Measurements from ENCODE around the gene DAB1.
"Not testable (repeated sequence)": the region's sequence is repeated elsewhere in the genome, so short reads cannot be mapped to it uniquely, and the experiment has no call there.

The DAB1 gene

DNA sequence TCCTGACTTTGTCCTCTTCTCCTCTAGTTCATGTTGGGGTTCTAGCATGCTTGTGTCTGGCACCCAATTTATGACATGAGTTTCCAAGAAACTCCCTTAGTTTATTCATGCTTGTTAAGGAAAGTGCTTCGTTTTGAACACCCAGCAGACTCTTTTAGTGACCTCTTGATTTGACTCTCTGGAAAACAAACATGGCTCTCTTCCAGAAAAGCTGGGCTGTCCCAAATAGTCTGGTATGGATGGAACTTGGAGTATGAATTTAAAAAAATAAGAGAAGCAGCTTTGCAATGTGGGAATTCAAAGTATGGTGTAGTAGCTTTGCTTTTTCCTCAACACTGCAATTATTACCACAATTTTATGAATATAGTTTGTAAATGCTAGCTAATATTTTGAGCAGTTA, 314.6 kb downstream of the DAB1 start:
- DNase-seq = no peak

DNA sequence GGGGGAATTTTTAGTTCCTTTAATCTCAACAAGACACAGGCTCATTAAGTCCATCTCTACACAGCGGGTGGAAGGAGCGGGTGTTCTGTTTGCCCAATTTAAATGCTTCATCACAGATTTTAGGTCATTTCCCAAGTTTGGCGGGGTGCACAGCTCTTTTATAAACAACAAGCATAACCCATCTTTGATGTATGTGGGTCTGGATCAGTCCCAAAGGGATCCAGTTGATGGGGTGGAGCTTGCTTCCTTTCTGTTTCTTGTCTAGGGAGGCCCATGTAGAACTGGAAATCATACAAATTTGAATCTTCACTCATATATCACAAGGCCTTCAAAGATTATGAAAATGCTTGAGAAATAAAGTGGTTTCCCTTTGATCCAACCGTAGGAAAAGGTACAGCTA, 317.6 kb downstream of the DAB1 start:
- no peak for DNase-seq

DNA sequence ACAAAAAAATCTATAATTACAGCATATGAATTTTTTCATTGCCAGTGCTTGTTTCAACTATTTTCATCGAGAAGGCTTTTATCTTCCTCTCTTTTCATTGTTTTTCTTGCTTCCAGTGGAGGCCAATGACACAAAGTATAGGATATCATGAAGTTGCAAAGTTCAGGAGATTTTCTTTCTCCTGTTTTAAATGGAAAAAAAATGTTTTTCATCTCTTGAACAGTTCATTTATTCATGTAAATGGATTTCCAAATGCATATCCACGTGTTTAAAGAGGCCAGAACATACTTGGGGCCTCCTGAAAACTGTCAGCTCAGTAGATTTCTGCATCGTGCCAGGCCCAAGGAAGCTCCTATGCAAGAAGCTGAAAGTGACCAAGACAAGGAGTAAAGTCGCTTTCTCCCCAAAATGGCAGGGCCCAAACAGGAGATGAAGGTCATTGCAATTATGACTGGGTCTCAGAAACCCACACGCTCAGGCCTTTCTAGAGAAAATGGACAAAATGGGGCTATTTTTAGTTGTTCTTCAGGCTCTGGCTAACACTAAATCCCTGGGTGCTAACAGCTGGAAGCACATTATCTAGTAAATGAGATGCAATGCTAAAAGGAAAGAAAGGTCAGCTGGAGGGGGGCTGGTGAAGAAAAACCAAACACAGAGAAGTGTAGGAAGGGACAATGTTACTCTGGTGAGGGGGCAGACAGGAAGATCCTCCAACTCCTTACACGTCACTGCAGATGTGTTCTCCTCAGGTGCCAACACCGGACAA, 321.1 kb downstream of the DAB1 start:
- no peak for DNase-seq

DNA sequence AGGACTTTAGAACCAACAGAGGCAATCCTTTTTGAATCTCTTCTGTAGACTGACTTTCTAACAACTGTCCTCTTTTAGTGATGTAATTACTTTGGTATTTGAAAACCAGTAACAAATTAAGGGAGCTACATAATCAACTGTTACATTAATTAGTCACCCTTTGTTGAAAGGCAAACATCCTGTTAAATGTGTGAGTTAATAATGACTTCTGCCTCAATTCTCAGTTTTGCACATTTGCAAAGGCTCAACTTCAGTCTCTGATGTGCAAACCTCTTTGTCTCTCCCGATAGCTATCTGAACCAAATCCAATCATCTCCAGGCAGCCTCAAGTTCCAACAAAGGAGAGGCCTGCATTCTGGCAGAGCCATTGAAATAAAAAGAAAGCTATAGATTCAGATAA, 322.7 kb downstream of the DAB1 start:
- DNase-seq = no peak

DNA sequence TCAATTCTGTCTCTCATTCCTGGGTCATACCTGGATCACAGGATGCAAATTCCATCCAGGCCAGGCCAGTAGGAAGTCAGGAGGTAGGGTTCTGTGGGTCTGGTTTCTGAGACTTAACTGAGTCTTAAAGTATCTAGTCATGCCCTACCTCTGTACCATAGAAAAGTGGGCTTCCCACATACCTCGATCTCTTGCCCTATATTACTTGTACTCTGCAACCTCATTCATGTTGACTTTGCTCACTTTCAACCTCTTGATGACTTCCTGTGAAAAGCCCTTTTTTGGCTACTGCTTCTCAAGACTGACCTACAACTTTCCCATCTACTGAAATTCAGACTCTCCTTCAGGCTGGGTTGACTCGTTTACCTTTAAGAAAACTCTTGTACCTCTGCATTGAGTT, 329.1 kb downstream of the DAB1 start:
- DNase-seq = no peak

DNA sequence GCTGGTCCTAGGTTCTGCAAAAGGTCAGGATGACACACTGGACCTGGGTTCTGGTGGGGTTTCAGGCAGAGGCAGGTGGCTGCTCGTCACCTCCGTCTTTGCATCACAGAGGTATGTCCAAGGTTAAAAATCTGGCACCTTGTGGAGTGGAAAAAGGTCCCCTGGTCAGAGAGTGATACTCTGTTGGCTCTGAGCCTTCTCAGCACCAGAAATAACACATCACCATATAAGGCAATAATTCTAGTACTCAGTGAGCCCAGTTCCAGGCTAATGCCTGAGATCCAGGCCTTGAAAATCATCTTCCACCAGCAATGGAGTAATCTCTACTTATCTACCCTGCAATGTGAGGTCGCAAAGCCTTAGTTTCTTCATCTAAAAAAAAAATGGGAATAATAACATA, 330.7 kb downstream of the DAB1 start:
- no peak for DNase-seq

DNA sequence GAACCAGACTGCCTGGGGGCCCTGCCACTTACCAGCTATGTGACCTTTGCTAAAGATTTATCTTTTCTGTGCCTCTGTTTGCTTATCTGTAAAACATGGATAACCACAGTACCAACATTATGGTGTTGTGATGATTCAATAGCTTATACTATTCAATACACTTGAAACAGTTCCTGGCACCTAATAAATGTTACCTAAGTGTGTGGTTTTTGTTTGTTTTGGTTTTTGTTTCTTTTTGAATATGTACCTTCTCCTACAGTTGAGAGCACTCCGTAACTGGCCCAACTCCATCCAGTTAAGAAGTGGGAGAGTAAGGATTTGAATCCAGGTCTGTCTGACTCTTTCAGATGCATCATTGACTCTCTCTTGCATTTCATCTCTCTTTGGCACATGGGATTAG, 332.2 kb downstream of the DAB1 start:
- DNase-seq = no peak

DNA sequence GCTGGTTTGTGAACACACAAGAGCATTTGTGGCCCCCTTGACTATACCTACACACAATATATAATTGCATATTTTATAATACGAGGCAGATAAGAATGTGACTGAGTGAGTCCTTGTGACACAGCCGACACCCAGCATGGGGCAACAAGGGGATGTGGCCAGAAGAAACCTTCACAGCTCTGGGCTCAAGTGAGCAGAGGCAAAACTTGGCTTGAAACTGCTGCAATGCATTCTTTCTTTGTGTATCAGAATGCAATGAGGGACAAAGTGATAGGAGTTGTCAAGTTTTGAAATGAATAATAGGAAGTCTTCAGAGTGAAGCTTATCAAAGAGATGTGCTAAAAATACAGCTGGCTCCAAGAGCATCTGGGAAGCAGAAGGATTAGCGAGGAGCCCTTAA, 334.0 kb downstream of the DAB1 start:
- no peak for DNase-seq

DNA sequence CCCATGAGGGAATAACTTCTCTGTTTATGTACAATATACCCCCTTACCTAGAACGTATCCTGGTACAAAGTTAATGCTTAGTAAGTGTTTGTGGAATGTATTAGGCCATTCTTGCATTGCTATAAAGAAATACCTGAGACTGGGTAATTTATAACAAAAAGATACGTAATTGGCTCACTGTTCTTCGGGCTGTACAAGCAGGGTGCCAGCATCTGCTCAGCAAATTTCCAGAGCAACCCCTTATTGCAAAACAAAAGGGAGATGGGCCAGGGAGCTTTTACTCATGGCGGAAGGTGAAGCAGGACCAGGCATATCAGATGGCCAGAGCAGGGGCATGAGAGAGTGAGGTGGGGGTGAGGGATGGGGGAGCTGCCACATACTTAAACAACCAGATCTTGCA, 334.6 kb downstream of the DAB1 start:
- no peak for DNase-seq

DNA sequence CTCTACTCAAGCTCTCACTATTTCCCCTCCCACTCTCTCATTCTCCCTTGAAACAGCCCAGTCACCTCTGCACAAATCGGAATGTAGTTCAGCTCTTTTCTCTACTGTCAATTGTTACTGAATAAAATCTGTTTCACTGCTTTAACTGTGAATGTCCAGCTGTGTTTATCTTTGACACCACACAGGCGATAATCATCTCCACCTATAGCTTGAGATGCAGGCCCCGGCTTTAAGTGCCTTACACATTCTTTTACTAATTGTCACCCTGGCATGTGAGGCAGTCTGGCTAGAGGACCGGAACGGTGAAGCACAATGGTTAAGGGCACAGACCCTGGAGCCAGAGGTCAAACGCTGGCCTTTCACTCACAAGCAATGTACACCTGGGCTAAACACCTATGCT, 335.2 kb downstream of the DAB1 start:
- no peak for DNase-seq

DNA sequence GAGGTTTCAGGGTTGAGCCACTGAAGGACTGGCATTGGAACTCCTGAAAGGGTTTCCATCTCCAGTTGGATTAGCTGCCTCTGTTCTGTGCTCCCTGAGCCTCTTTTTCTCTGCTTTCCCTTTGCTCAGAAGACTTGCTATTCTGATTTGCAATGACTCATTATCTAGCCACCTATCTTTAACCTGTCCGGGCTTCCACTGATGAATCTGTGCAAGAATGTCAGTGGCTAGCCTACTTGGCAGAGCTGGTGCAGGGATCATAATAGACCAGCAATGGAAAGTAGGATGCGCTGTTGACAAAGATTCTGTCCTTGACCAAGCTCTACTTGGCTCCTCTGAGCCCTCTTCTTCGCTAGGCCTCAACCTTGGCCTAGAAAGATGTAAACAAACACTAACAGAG, 336.2 kb downstream of the DAB1 start:
- not testable (repeated sequence) for DNase-seq

DNA sequence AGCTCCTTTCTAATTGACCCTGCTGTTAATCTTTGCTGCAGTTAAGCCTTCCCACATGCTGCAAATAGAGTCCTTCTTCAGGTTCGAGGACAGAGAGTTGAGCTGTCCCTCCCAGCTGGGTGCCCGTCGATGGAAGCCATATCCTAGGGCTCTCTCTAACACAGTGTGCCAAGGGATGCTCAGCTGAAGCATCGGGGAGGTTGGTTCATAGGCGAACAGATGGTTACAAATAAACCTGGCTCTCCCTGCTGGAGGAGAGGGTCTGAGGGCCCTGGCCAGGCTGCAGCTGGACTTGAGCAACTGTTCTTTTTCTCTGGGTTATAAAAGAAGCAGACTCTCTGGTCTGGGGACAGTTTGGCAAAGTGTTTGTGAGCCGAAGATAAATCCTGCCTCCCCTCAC, 337.7 kb downstream of the DAB1 start:
- no peak for DNase-seq

DNA sequence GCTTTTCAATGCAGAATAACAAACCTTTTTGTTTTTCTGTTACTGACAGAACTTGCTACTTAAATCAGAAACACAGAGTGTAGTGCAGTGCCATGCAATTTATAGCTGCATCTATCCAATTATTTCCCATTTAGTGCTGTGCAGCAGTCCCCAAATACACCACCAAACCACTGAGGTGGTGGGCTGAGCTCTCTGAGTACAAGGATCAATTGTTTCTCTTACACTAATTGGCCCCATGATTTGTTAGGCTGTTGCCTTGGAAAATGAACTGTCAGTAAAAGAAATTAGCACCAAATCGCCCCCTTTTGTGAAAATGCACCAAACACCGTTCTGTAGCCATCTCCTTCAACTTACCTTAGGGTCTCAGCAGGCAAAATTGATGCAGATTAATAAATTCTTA, 339.2 kb downstream of the DAB1 start:
- DNase-seq = no peak

DNA sequence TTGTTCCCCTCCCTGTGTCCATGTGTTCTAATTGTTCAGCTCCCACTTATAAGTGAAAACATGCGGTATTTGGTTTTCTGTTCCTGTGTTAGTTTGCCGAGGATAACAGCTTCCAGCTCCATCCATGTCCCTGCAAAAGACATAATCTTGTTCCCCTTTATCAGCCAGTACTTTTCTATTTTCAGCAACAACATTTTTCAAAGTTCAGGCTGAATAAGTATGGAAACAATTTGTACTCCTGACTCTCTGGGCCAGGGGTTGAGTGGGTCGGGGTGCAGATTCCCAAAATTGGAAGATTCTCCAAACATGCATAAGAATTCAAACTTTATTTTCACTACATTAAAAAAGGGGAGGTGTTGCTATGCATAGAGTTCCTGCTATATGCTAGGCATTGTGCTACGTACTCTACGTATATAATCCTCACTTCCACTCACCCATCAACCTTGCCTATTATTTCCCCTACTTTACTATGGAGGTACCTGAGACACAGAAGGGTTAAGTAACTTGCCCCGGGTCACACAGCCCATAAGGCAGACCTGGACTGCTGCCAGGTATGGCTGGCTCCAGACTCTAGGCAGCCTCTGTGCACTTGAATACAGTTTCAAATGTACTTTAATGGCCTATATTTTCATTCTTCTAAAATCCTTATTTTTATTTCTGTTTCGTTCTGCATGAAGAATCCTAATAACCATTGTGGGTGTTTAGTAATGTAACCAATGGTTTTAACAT, 341.0 kb downstream of the DAB1 start:
- no peak for DNase-seq

DNA sequence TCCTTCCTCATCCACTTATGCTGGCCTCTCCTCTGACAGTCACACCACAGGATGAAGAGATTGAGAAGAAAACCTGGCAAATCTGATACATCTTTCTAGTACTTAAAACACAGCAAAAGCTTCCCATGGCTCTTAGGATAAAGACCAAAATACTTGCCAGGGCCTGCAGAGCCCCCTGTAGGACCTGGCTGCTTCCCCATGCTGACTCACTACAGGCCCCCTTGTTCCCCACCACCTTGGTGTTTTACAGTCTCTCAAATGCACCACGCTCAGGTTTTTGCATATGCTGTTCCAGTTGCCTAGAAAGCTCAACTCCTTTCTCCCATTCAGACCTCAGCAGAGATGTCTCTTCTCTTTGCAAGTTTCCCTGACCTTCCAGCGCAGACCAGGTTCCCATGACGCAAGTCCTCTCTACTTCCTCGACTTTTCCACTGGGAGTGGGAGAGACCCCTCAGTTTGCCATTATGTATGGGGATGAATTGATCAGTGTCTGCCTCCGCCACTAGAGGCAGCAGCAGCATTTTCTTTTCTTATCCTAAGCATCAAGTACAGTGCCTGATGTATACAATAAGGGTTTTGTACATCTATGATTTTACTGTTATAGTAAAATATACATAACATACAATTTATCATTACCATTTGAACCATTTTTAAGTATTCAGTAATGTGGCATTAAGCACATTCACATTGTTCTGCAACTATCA, 344.3 kb downstream of the DAB1 start:
- DNase-seq = no peak

DNA sequence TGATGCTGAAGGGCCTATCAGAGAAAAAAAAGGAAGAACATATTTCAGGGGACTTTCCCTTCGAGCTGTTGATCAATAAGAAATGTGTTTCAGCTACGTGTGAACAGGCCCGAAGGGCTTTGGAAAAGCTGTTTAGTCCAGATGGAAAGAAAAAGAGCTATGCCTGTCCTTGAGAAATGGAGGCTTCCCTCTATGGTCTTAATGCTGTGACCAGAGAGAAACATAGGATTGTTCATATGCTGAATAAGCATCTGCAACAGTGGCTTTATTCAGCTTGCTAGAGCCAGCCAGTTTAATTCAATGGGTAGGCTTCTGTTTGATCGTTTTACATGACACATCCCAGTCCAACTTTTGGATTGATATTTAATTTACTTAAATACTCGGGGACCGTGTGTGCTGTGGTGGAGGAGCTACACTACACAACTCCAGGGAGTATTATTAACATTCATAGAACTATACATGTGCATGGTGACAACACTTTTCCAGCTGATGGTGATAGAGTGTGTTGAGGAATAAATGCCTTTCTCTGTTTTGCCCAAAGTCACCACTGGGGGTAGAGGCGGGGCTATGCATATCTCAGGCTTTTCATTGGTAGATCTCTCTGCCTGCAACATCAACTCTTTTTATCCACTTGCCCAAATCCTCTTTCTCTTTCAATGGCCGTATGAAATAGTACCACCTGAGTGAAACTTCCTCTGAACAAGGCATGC, 351.3 kb downstream of the DAB1 start:
- DNase-seq = no peak

DNA sequence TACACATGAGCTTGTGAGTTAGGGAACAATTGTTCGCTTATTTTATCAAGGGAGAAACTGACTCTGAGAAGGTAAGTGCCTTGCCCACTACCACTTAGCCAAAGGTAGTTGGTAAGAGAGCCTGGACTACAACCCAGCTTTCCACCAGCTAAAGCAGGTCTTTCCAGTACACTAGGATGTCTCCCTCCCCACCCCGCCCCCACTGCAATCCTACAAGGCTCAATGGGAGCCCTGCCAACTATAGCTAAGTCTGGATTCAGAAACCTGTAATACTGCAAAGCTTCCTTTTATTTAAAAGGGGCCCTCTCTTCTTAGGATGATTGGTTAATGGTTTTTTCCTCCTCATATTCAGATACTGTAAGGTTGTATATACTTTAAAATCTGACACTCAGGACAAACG, 356.0 kb downstream of the DAB1 start:
- no peak for DNase-seq

DNA sequence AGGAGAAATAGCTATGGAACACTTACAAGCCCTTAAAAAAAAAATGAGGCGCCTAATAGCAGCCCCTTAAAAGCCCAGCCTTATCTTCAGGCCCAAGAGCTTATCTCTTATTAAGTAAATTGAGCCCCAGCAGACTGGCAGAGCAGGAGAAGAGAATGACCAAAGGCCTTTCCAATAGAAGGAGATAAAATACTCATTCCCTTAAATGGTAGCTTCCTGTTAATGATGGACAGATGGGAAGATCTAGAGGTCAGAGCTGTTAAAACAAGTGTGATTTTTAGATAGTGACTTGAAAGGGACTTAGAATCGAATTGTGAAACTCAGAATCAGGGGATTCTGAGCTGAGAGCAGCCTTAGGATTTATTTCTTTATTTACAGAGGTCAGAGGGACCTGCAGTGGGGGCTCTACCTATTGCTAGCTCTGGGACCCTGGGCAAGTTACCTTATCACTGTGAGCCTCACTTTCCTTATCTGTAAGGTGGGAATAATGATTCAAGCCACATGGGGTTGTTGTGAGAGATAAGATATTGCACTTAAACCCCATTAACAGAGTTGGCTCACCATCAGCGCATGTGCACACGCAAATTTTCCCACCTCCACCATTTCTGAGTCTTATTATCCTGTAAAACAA, 356.8 kb downstream of the DAB1 start:
- DNase-seq = no peak

DNA sequence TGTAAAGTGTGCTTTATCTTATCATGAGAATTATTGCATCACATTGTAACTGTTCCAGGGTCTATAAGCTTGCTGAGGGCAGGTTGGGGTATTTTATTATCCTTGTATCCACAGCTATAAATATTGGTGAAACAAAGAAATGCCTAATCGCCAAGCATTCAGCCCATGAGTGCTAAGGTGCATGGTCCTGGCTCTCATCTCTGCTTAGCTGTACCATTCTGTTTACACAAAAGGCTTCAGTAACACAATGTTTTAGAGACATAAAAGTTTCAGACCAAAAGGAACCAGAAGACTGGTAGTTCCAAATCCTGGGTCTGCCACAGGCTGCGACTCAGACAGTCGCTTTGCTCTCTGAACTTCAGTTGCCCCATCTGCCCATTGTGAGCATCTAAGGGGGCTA, 358.4 kb downstream of the DAB1 start:
- DNase-seq = no peak

DNA sequence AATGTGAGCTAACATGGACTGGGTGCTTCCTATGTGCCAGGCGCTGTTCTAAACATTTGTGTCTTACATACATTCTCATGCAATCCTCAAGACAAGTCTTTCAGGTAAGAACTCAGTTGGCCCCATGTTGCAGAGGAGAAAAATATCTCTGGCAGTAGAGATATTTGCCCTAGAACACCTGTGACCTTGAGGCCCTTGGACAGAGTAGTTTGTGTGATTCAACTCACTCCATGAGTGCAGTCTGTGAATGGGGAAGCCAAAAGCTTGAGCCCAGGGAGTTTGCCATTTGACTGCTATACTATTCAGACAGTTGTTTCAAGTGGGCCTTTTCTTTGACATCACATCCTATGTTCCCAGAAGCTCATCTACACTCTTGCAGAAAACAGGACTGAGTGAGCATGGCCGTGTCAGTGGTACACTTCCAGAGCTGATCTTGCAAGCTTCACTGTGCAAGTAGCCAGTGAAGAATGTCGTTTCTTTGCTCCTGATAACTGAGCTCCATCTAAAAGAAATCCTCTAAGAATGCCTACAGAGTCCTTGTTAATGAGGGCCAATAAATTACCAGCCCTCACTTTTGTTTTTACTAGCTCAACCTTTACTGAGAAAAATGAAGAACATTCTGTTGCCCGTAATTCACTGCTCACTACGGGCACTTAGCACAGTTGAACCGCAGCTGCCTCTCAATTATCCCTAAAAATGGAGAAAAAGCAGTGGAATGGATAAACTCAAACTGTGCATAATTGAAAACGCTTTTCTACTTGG, 359.3 kb downstream of the DAB1 start:
- DNase-seq = no peak

DNA sequence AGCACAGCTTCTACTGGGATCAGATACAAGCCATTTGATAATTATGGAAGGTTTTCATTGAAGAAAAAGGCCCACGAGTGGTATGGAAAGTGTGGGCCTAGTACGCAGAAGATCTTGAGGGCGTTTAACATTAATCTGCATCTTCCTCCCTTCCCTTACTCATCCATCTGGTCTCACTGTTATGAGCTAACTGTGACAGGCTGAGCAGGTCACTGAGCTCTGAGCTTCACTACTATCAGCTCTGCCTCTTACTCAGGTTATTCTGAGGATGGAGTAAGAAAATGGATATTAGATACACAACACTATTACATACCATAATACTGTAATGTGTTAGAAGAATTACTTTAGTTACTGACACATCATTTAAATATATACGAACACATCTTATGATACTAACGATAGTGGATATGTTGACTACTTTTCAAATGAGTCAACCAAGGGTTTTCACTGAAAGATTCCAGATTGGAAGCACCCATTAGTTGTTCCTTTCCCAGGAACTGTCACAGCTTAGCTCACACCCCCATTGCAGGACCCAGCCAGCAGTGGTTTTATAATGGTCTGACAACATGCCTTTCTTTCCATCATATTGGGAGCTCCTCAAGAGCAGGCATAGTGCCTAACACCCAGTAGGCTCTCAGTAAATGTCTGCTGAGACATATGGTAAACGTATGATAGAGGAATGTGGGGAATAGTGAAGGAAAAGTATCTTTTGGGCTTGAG, 360.3 kb downstream of the DAB1 start:
- no peak for DNase-seq

DNA sequence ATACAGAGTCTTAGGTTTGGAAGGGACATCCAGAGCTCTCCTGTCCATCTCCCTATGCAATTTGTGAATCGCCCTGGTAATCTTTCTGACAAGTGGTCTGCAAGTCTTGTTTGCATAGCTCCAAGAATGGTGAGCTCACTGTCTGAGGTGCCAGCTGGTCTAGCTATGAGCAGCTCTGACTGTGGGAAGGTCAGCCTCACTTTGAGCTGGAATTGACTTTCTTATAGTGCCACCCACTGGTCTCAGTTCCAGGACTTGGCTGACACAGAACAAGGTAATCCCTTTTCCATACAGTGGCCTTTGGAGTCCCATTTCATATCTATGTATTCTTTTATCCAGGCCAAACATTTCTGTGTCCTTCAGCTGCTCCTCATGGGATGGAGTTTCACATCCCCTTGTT, 362.5 kb downstream of the DAB1 start:
- DNase-seq = no peak
